ENCODE results near the gene RFX6.

RFX6 gene

GRCh38 chr6:116974526-116975316, 97.7 kb downstream of the RFX6 start:
- no peak for DNase-seq

- DNase-seq: peak; percentile 36
These were observed 98.6 kb downstream of the RFX6 start for GRCh38 chr6:116975600-116975999.

DNA sequence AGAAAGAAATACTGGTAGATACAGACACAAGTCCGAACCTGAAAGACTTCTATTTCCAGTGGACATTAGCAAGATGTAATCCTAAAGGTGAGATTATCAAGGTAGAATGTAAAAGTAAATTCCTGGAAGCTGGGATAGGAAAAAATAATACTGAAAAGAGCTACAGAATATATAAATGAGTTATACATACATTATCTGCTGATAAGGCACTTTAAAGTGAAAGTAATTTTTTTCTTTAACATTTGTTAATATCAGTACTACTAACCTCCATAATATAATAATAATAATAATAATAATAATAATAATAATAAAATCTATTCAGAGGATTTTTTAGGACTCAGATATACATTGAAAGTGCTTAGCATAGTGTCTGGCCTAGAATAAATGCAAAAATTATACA, 102.5 kb downstream of the RFX6 start:
- no peak for DNase-seq

Measured in EL (cell line).